Calu3 (cell line): ENCODE data around the gene PARVB. TPM values are rescaled to one million over a fixed set of nuclear protein-coding genes. Genes with fewer than 3 reads are reported as not detected.

Experiments
- BruUV-seq: library from RNA; stranded (reverse); fragments of 400-500 nt; replicated peaks from 2 replicates; lab custom pipeline; 2021; lab: Mats Ljungman, UMichigan
- CTCF ChIA-PET: fragments of 300-600 bp; sonication (Branson Sonifier 250); formaldehyde crosslinking; loops from one replicate; lab custom pipeline; 2022; ENCODE audit warnings: antibody characterized with exemption; lab: Charles Lee
- DNase-seq: peaks from one replicate; pipeline ENCODE4 v3.0.0; 2022
- H3K27ac Mint-ChIP-seq: one replicate; pipeline ENCODE4 v1.8.0; 2022; ENCODE audit warnings: mixed read lengths; ENCODE audit not compliant: unreplicated experiment
- H3K27me3 Mint-ChIP-seq: one replicate; pipeline ENCODE4 v1.8.0; 2022; ENCODE audit warnings: mixed read lengths; ENCODE audit not compliant: unreplicated experiment
- H3K36me3 Mint-ChIP-seq: one replicate; pipeline ENCODE4 v1.8.0; 2022; ENCODE audit warnings: mild to moderate bottlenecking, moderate library complexity, mixed read lengths; ENCODE audit not compliant: insufficient read depth, unreplicated experiment
- H3K4me1 Mint-ChIP-seq: one replicate; pipeline ENCODE4 v1.8.0; 2022; ENCODE audit warnings: mild to moderate bottlenecking, low read depth, mixed read lengths; ENCODE audit not compliant: unreplicated experiment
- H3K4me3 Mint-ChIP-seq: one replicate; pipeline ENCODE4 v1.8.0; 2022; ENCODE audit warnings: mild to moderate bottlenecking, low read depth, moderate library complexity, mixed read lengths; ENCODE audit not compliant: unreplicated experiment
- H3K9me3 Mint-ChIP-seq: one replicate; pipeline ENCODE4 v1.8.0; 2022; ENCODE audit warnings: low read depth, mixed read lengths; ENCODE audit not compliant: unreplicated experiment
- intact Hi-C: fragments of 100-400 bp; cut with micrococcal nuclease; formaldehyde crosslinking; loops from one replicate; pipeline ENCODE4 v1.10.0; 2022; ENCODE audit not compliant: unreplicated experiment
- total RNA-seq: library from RNA; stranded (reverse); gene quantifications from 2 replicates; pipeline ENCODE4 v1.2.3, GENCODE V29; 2022
- TF ChIP-seq, protein P1 (sequence below): fragments of 200-600 bp; IDR thresholded peaks from one replicate; pipeline ENCODE4 v1.8.0; 2022; ENCODE audit warnings: antibody characterized with exemption; ENCODE audit not compliant: unreplicated experiment

Gene PARVB
- total RNA-seq, 1 experiment from 2014 or later = 15.6 TPM

DNA sequence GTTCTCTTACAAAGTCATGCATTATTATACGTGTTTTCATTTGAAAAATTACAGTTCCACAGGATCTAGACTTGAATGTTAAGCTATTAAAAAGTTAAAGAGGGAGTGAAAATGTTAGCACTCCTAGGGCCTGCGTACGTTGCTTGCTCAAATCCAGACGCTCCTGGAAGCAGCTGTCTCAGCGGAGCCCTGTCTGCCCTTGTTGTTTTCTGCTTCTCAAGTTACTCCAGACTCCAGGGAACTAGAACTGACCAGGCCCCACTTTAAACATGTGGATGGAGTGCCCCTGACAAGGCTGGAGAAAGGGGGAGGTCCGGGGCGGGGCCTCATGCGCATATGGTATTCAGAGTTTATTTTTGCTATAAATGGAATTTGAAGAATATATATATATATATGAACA lies 9.6 kb downstream of the PARVB start:
- TF ChIP-seq, protein P1, sequence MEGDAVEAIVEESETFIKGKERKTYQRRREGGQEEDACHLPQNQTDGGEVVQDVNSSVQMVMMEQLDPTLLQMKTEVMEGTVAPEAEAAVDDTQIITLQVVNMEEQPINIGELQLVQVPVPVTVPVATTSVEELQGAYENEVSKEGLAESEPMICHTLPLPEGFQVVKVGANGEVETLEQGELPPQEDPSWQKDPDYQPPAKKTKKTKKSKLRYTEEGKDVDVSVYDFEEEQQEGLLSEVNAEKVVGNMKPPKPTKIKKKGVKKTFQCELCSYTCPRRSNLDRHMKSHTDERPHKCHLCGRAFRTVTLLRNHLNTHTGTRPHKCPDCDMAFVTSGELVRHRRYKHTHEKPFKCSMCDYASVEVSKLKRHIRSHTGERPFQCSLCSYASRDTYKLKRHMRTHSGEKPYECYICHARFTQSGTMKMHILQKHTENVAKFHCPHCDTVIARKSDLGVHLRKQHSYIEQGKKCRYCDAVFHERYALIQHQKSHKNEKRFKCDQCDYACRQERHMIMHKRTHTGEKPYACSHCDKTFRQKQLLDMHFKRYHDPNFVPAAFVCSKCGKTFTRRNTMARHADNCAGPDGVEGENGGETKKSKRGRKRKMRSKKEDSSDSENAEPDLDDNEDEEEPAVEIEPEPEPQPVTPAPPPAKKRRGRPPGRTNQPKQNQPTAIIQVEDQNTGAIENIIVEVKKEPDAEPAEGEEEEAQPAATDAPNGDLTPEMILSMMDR = no peak
- no peak for DNase-seq
- no peaks in the 10 kb centered on the region for H3K9me3 Mint-ChIP-seq
- BruUV-seq = no TSS peak
- H3K36me3 Mint-ChIP-seq = no peaks in the 10 kb centered on the region
- no peak overlapping the region for H3K4me3 Mint-ChIP-seq
- no peaks in the 10 kb centered on the region for H3K27me3 Mint-ChIP-seq
- intact Hi-C loops = no loop called here
- H3K4me1 Mint-ChIP-seq = peaks cover 9% of the 10 kb centered on the region
- CTCF ChIA-PET = interaction anchor here (1.5 kb wide), 1 partner anchor 88 kb away, joined by 3 read pairs; no protein-coding TSS in a partner anchor
- H3K27ac Mint-ChIP-seq = no peak overlapping the region

DNA sequence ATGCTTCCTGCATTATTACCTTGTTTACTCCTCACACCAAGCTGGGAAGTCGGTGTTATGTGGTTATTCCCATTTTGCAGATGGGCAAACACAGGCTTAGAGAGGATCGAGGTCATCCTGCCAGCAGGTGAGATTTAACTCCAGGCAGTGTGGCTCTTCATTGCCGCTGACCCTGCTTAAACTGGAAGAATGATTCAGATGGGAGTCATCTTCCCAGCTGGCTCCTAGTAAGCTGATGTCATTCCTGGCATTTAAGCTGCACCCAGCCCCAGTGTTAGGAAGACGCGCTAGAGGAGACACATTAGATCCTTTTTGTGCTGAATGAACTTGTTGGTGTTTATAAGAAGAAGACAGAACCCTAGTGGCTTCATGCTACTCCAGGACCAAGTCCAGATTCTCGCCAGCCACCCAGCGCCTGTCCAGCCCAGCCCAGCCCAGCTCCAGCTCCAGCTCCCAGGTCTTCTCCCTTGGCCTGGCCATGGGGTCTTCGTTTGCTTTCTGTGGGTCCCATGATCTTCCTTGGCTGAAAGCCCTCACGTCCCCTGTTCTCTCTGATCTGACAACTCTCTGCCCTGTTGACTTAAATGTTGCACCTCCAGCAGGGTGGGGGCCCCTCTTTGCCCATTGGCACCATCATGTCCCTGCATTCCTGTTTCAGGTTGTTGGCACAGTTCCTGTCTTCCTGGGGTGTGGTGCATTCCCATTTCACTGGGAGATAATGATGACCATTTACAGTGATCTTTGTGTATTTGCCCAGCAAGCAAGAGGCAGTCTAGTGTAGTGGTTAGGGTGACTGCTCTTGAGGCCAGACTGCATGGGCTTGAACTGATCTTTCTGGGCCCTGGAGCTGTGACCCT lies 13.6 kb downstream of the PARVB start:
- TF ChIP-seq, protein P1 = no peak
- no peaks in the 10 kb centered on the region for H3K9me3 Mint-ChIP-seq
- CTCF ChIA-PET = interaction anchor here (0.6 to 1.2 kb wide), 3 partner anchors 11 to 155 kb away, joined by 3 to 4 read pairs (median 3); no protein-coding TSS in a partner anchor
- no peaks in the 10 kb centered on the region for H3K27me3 Mint-ChIP-seq
- H3K36me3 Mint-ChIP-seq = no peaks in the 10 kb centered on the region
- no peak overlapping the region for H3K4me3 Mint-ChIP-seq
- DNase-seq = no peak
- no TSS peak for BruUV-seq
- no peak overlapping the region for H3K27ac Mint-ChIP-seq
- intact Hi-C loops = no loop called here
- peaks cover 9% of the 10 kb centered on the region for H3K4me1 Mint-ChIP-seq

- no TSS peak for BruUV-seq
- Mint-ChIP-seq H3K9me3 (no peaks in the 10 kb centered on the region), H3K4me3 (no peak overlapping the region), H3K27ac (no peak overlapping the region), H3K36me3 (no peaks in the 10 kb centered on the region), H3K27me3 (no peaks in the 10 kb centered on the region), H3K4me1 (peaks cover 9% of the 10 kb centered on the region)
- intact Hi-C loops = no loop called here
- CTCF ChIA-PET = no interaction called here
- TF ChIP-seq, protein P1 = no peak
- no peak for DNase-seq
Observed at GRCh38 chr22:44039566-44040171, 15.6 kb downstream of the PARVB start.

DNA sequence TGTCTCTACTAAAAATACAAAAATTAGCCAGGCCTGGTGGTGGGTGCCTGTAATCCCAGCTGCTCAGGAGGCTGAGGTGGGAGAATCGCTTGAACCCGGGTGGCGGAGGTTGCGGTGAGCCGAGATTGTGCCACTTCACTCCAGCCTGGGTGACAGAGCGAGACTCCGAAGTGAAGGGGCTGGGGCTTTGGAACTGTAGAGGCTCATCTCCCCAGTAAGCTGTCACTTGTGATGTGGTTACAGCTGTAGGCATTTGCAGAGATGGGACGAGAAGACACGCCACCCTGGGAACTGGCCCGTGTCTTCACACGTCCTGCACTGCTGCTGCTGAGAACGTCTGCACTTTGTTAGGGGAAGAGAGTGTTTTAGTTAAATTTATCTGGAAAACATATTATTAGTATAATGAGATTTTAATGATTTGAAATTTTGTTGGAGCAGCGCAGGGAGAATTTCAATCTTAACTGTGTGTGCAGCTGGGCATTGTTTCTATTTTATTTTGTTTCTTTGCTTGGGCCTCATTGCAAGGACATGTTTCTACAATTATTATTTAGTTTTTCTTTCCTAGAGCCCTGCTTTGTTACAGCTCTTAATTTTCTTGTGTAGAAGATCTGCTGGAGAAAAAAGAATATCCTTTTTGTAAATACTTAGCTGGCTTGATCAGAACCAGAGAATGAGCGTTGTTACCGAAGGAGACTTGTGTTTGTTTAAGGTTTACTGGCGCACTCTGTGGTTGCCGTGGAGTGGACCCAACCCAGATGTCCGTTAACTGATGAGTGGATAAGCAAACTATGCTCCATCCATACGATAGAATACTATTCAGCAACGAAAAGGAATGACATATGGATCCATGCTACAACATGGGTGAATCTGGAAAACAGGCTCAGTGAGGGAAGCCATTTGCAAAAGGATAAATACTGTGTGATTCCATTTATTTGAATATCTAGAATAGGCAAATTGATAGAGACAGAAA lies 18.4 kb downstream of the PARVB start:
- H3K27ac Mint-ChIP-seq = no peak overlapping the region
- H3K27me3 Mint-ChIP-seq = no peaks in the 10 kb centered on the region
- TF ChIP-seq, protein P1 = no peak
- H3K4me3 Mint-ChIP-seq = no peak overlapping the region
- CTCF ChIA-PET = no interaction called here
- no peaks in the 10 kb centered on the region for H3K9me3 Mint-ChIP-seq
- no peaks in the 10 kb centered on the region for H3K36me3 Mint-ChIP-seq
- intact Hi-C loops = no loop called here
- peaks cover 8% of the 10 kb centered on the region for H3K4me1 Mint-ChIP-seq
- BruUV-seq = no TSS peak
- no peak for DNase-seq
